HCT116 (cell line): Measurements from ENCODE around the gene MISFA.

Experiments
- EGR1 ChIP-seq: IDR thresholded peaks from 2 replicates; pipeline ENCODE4 v1.6.1; 2012; ENCODE audit warnings: low read depth
- ELF1 ChIP-seq: IDR thresholded peaks from 2 replicates; pipeline ENCODE4 v1.6.1; 2012; ENCODE audit warnings: low read depth, borderline replicate concordance
- EZH2phosphoT487 ChIP-seq: fragments of 200-600 bp; IDR thresholded peaks from 2 replicates; pipeline ENCODE4 v1.6.1; 2018; ENCODE audit warnings: antibody characterized with exemption, borderline replicate concordance
- MAX ChIP-seq: IDR thresholded peaks from 2 replicates; pipeline ENCODE4 v1.6.1; 2012
- POLR2A ChIP-seq: IDR thresholded peaks from 2 replicates; pipeline ENCODE4 v1.7.0; 2011; ENCODE audit warnings: borderline replicate concordance; ENCODE audit not compliant: insufficient read depth, insufficient read length; ENCODE audit errors: extremely low read depth
- SRF ChIP-seq: IDR thresholded peaks from 2 replicates; pipeline ENCODE4 v1.6.1; 2012; ENCODE audit warnings: low read depth
- YY1 ChIP-seq: IDR thresholded peaks from 2 replicates; pipeline ENCODE4 v1.6.1; 2011; ENCODE audit warnings: low read length, low read depth, moderate library complexity, mild to moderate bottlenecking; ENCODE audit not compliant: insufficient replicate concordance; ENCODE audit errors: extremely low read depth
- ZNF274 ChIP-seq: fragments of 200-500 bp; sonication (Bioruptor generic); IDR thresholded peaks from 2 replicates; pipeline ENCODE4 v1.6.1; 2014; ENCODE audit warnings: mild to moderate bottlenecking, low read depth, low read length, inconsistent platforms
- TF ChIP-seq, protein P1 (sequence below), 3 experiments: fragments of 200-600 bp in 1 of 3; sonication (generic) in 1 of 3; IDR thresholded peaks in 2 of 3; conservative IDR thresholded peaks in 1 of 3; 2 replicates each; pipeline ENCODE4 v1.5.1; 2012 to 2017; ENCODE audit warnings: low read depth in 2 of 3, low read length in 2 of 3, antibody characterized with exemption in 1 of 3, borderline replicate concordance in 1 of 3, control low read depth in 1 of 3, mild to moderate bottlenecking in 1 of 3, mixed read lengths in 1 of 3, mixed run types in 1 of 3, moderate library complexity in 1 of 3; ENCODE audit not compliant: insufficient read depth in 1 of 3
- TF ChIP-seq, protein P2 (sequence below): IDR thresholded peaks from 2 replicates; pipeline ENCODE4 v1.6.1; 2012; ENCODE audit warnings: low read depth

DNA sequence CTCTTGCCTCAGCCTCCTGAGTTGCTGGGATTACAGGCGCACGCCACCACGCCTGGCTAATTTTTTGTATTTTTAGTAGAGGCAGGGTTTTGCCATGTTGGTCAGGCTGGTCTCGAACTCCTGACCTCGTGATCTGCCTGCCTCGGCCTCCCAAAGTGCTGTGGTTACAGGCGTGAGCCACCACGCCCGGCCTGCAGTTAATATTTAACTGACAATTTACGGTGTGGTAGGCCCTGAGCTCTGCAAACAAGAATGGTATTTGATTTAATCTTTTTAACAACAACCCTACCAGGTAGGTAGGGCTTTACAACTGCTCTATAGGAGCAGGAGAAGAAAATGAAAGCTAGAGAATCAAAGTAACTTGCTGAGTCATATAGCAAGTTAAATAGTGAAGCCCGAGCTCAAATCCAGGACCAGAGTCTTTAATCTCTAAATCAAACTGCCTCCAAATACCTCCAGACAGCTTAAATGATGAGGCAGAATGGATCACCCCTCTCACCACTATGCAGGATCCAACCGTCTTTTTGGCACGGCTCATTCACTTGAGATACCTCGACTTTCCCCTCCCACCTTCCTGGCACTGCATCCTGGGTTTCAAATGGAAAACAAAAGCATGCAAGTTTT lies 20.5 kb upstream of the MISFA start:
- TF ChIP-seq YY1 (no peak), ELF1 (no peak), EZH2phosphoT487 (no peak), SRF (no peak), POLR2A (no peak), ZNF274 (no peak), EGR1 (no peak), MAX (no peak)
- TF ChIP-seq, protein P1, sequence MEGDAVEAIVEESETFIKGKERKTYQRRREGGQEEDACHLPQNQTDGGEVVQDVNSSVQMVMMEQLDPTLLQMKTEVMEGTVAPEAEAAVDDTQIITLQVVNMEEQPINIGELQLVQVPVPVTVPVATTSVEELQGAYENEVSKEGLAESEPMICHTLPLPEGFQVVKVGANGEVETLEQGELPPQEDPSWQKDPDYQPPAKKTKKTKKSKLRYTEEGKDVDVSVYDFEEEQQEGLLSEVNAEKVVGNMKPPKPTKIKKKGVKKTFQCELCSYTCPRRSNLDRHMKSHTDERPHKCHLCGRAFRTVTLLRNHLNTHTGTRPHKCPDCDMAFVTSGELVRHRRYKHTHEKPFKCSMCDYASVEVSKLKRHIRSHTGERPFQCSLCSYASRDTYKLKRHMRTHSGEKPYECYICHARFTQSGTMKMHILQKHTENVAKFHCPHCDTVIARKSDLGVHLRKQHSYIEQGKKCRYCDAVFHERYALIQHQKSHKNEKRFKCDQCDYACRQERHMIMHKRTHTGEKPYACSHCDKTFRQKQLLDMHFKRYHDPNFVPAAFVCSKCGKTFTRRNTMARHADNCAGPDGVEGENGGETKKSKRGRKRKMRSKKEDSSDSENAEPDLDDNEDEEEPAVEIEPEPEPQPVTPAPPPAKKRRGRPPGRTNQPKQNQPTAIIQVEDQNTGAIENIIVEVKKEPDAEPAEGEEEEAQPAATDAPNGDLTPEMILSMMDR (IDR thresholded peaks at IDR 0.05 in 2 of 3, conservative IDR thresholded peaks at IDR 0.05 in 1 of 3; ENCODE audit: borderline replicate concordance in 1 of 3, insufficient read depth in 1 of 3, low read depth in 2 of 3, low read length in 2 of 3): no peak
- TF ChIP-seq, protein P2, sequence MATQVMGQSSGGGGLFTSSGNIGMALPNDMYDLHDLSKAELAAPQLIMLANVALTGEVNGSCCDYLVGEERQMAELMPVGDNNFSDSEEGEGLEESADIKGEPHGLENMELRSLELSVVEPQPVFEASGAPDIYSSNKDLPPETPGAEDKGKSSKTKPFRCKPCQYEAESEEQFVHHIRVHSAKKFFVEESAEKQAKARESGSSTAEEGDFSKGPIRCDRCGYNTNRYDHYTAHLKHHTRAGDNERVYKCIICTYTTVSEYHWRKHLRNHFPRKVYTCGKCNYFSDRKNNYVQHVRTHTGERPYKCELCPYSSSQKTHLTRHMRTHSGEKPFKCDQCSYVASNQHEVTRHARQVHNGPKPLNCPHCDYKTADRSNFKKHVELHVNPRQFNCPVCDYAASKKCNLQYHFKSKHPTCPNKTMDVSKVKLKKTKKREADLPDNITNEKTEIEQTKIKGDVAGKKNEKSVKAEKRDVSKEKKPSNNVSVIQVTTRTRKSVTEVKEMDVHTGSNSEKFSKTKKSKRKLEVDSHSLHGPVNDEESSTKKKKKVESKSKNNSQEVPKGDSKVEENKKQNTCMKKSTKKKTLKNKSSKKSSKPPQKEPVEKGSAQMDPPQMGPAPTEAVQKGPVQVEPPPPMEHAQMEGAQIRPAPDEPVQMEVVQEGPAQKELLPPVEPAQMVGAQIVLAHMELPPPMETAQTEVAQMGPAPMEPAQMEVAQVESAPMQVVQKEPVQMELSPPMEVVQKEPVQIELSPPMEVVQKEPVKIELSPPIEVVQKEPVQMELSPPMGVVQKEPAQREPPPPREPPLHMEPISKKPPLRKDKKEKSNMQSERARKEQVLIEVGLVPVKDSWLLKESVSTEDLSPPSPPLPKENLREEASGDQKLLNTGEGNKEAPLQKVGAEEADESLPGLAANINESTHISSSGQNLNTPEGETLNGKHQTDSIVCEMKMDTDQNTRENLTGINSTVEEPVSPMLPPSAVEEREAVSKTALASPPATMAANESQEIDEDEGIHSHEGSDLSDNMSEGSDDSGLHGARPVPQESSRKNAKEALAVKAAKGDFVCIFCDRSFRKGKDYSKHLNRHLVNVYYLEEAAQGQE: no peak
